Endodermal cell (in vitro differentiated cells): ENCODE measurements around the gene CORO1A. TPM values are rescaled to one million over a fixed set of nuclear protein-coding genes. Genes with fewer than 3 reads are reported as not detected.

Experiments used
- DNase-seq: peaks from one replicate; pipeline ENCODE4 v3.0.0-alpha.2; 2017
- H3K27ac ChIP-seq: 2 replicates; pipeline ENCODE4 v1.5.1; 2013; ENCODE audit warnings: mild to moderate bottlenecking, low read depth, low read length, moderate library complexity
- H3K27me3 ChIP-seq: 2 replicates; pipeline ENCODE4 v1.6.1; 2013; ENCODE audit warnings: mild to moderate bottlenecking, low read length, moderate library complexity; ENCODE audit not compliant: insufficient read depth, control insufficient read depth, poor library complexity, severe bottlenecking
- H3K36me3 ChIP-seq: 2 replicates; pipeline ENCODE4 v1.7.0; 2013; ENCODE audit warnings: mild to moderate bottlenecking, low read length, moderate library complexity; ENCODE audit not compliant: control insufficient read depth, insufficient read depth
- H3K4me1 ChIP-seq: one replicate; pipeline ENCODE4 v1.7.0; 2013; ENCODE audit warnings: low read length; ENCODE audit not compliant: control insufficient read depth, insufficient read depth
- H3K4me3 ChIP-seq: 2 replicates; pipeline ENCODE4 v1.5.1; 2013; ENCODE audit warnings: mild to moderate bottlenecking, low read length, moderate library complexity
- H3K9ac ChIP-seq: 2 replicates; pipeline ENCODE4 v1.6.1; 2013; ENCODE audit warnings: mild to moderate bottlenecking, low read length, moderate library complexity; ENCODE audit not compliant: poor library complexity, severe bottlenecking; ENCODE audit errors: extremely low read depth
- H3K9me3 ChIP-seq: 2 replicates; pipeline ENCODE4 v1.6.1; 2013; ENCODE audit warnings: mild to moderate bottlenecking, low read length, moderate library complexity; ENCODE audit not compliant: control insufficient read depth
- H3K27ac Mint-ChIP-seq: 2 replicates; pipeline ENCODE4 v1.8.0; 2020; ENCODE audit warnings: mixed read lengths
- H3K27me3 Mint-ChIP-seq: 2 replicates; pipeline ENCODE4 v1.8.0; 2021; ENCODE audit warnings: mild to moderate bottlenecking, mixed read lengths; ENCODE audit not compliant: insufficient read depth
- H3K36me3 Mint-ChIP-seq: 2 replicates; pipeline ENCODE4 v1.8.0; 2020; ENCODE audit warnings: low read depth, mixed read lengths
- H3K4me1 Mint-ChIP-seq: 2 replicates; pipeline ENCODE4 v1.8.0; 2020; ENCODE audit warnings: mixed read lengths
- H3K4me3 Mint-ChIP-seq: 2 replicates; pipeline ENCODE4 v1.8.0; 2020; ENCODE audit warnings: mild to moderate bottlenecking, moderate library complexity, mixed read lengths
- H3K9me3 Mint-ChIP-seq: 2 replicates; pipeline ENCODE4 v1.8.0; 2020; ENCODE audit warnings: mild to moderate bottlenecking, mixed read lengths
- CTCF ChIP-seq: fragments of 200-600 bp; sonication (generic); conservative IDR thresholded peaks from 2 replicates; pipeline ENCODE4 v1.5.0; 2021; ENCODE audit warnings: antibody characterized with exemption, mild to moderate bottlenecking
- WGBS, 2 experiments: methylation state at CpG; one replicate each; pipeline versions ENCODE4 v1.1.5 to v1.1.7; 2013; ENCODE audit warnings: missing lambda C conversion rate in 2 of 2, mixed read lengths in 1 of 2; ENCODE audit not compliant: insufficient coverage in 1 of 2, insufficient read length in 1 of 2; 5-methylcytosine and 5-hydroxymethylcytosine counted together
- total RNA-seq, 2 donors: library from RNA; stranded (reverse); fragmentation: NEBNext Ultra II Directional in 1 of 2; extraction: Animal tissue kit (Norgen Biotek cat#: 25700) in 1 of 2; gene quantifications; 2 replicates in 1 of 2; 3 replicates in 1 of 2; pipeline ENCODE4 v1.2.1, GENCODE V29; 2021

CORO1A gene
- total RNA-seq, 2 donors from 2014 or later: 0.93 to 2.1 TPM

DNA sequence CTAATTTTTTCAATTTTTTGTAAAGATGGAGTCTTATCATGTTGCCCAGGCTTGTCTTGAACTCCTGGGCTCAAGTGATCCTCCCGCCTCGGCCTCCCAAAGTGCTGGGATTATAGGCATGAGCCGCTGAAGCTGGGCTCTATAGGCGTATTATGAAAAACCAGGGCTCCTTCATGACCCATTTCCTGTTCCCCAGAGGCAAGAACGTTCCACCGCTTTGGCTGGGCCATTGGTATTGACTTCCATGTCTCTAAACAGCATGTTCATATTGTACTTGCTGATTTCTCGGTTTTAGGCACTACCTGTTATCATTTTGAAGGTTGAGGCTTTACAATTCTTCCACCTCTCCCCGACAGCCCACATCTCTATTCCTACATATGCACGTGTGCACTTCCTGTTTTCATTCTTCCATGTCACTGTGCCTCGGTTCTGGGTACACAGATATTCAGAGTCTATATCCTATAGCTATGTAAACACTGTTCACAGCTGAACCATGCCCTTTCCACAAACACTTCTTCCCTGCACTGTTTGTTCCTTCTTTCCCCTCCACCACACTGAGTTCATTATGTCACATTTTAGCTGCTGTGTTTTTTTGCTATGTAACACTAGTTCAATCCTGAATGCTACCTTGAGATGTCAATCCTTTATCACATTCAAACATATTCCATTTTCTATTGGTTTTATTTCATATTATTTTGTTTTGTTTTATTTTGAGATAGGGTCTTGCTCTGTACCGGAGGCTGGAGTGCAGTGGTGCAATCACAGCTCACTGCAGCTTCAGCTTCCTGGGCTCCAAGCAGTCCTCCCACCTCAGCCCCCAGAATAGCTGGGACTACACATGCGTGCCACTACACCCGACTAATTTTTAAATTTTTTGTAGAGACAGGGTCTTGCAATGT lies 43.6 kb upstream of the CORO1A start:
- no peaks in the 10 kb centered on the region for H3K9me3 Mint-ChIP-seq
- Histone ChIP-seq H3K9me3 (no peaks in the 10 kb centered on the region), H3K9ac (no peak overlapping the region), H3K27me3 (no peaks in the 10 kb centered on the region), H3K4me1 (no peaks in the 10 kb centered on the region), H3K36me3 (no peaks in the 10 kb centered on the region), H3K4me3 (no peak overlapping the region), H3K27ac (no peak overlapping the region)
- H3K36me3 Mint-ChIP-seq: no peaks in the 10 kb centered on the region
- H3K4me3 Mint-ChIP-seq: no peak overlapping the region
- H3K27me3 Mint-ChIP-seq: peaks cover 1% of the 10 kb centered on the region
- WGBS, 2 experiments: 79 to 88% methylated on average over 12 to 13 of the region's 13 CpGs
- H3K4me1 Mint-ChIP-seq: peaks cover 6% of the 10 kb centered on the region
- no peak overlapping the region for H3K27ac Mint-ChIP-seq
- no peak for TF ChIP-seq CTCF
- no peak for DNase-seq

- no peak overlapping the region for H3K27ac Mint-ChIP-seq
- no peaks in the 10 kb centered on the region for H3K36me3 Mint-ChIP-seq
- Histone ChIP-seq H3K9me3 (no peaks in the 10 kb centered on the region), H3K4me1 (no peaks in the 10 kb centered on the region), H3K9ac (no peak overlapping the region), H3K27ac (no peak overlapping the region), H3K27me3 (no peaks in the 10 kb centered on the region), H3K36me3 (no peaks in the 10 kb centered on the region), H3K4me3 (no peak overlapping the region)
- no peaks in the 10 kb centered on the region for H3K27me3 Mint-ChIP-seq
- H3K9me3 Mint-ChIP-seq: no peaks in the 10 kb centered on the region
- 100% methylated on average over 2 of the region's 2 CpGs for WGBS, 2 experiments
- H3K4me3 Mint-ChIP-seq: no peak overlapping the region
- H3K4me1 Mint-ChIP-seq: peaks cover 6% of the 10 kb centered on the region
- TF ChIP-seq CTCF: no peak
- DNase-seq: no peak
Observed at GRCh38 chr16:30141750-30142149, 41.7 kb upstream of the CORO1A start.

- Histone ChIP-seq H3K4me1 (no peaks in the 10 kb centered on the region), H3K27me3 (no peaks in the 10 kb centered on the region), H3K4me3 (no peak overlapping the region), H3K27ac (no peak overlapping the region), H3K9me3 (no peaks in the 10 kb centered on the region), H3K36me3 (no peaks in the 10 kb centered on the region), H3K9ac (no peak overlapping the region)
- peak; percentile 54 for DNase-seq
- H3K4me1 Mint-ChIP-seq: peaks cover 6% of the 10 kb centered on the region
- 80 to 91% methylated on average over 12 to 13 of the region's 13 CpGs for WGBS, 2 experiments
- peak; percentile 57 for TF ChIP-seq CTCF
- no peak overlapping the region for H3K27ac Mint-ChIP-seq
- no peaks in the 10 kb centered on the region for H3K9me3 Mint-ChIP-seq
- H3K27me3 Mint-ChIP-seq: no peaks in the 10 kb centered on the region
- H3K4me3 Mint-ChIP-seq: no peak overlapping the region
- H3K36me3 Mint-ChIP-seq: no peaks in the 10 kb centered on the region
Observed at GRCh38 chr16:30142672-30143346, 40.6 kb upstream of the CORO1A start.
